H1 (cell line): ENCODE measurements around the gene MCC. TPM values are rescaled to one million over a fixed set of nuclear protein-coding genes. Genes with fewer than 3 reads are reported as not detected.

Experiments used
- CBX8 ChIP-seq: fragments of 300-800, 300-1000 bp; sonication (generic); IDR thresholded peaks from 2 replicates; pipeline ENCODE4 v1.7.1; 2016; ENCODE audit warnings: low read depth, low read length, borderline replicate concordance
- polyA plus RNA-seq, 7 experiments: library from polyadenylated mRNA; depleted of rRNA in 3 of 7; stranded (reverse) in 5 of 7; unstranded in 2 of 7; fragments of >200 nt in 5 of 7; fragments of 200-250 nt in 2 of 7; gene quantifications; 1 replicate in 5 of 7; 2 replicates in 1 of 7; 4 replicates in 1 of 7; pipeline versions ENCODE4 v1.2.1 to v1.2.3, GENCODE V29; 2011 to 2013; ENCODE audit warnings: missing spikeins in 2 of 7, mixed read lengths in 2 of 7
- total RNA-seq: library from RNA; stranded (reverse); fragmentation: NEBNext Ultra II Directional; extraction: Animal tissue kit (Norgen Biotek cat#: 25700); gene quantifications from 2 replicates; pipeline ENCODE4 v1.2.1, GENCODE V29; 2021

Gene MCC
- total and polyA plus RNA-seq, 2 of the 8 experiments (the other 6 are each of a cell fraction or from before 2014, with no cell fraction given) = 2.6 to 18.3 TPM

DNA sequence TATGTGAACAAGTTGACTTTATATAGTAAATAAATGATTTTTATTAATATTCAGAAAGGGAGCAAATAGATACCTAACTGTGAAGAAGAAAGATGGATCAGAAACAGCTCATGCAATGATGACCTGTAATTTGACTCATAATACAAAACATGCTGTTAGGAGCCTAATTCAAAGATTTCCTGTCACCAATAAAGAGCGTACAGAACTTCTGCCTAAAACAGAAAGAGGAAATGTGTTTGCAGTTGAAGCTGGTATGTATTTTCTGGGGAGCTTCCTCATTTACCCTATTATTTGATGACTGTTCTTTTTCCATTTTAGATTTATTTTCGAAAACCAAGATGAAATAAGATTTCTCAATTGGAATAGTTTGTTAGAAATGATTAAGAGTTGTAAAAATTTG is 36.7 kb upstream of the MCC start (continued):
- TF ChIP-seq CBX8 = no peak
- TF ChIP-seq, all 59 proteins: peak for 0
